Tibial nerve (tissue), 4 donors: ENCODE results near the gene TSTD2. TPM values are rescaled to one million over a fixed set of nuclear protein-coding genes. Genes with fewer than 3 reads are reported as not detected.

Experiments
- DNase-seq, 2 donors: peaks; one replicate each; pipeline ENCODE4 v3.0.0-alpha.2; 2019; ENCODE audit warnings: low spot score in 2 of 2
- H3K27ac ChIP-seq, 4 donors: fragments of 200-600 bp; sonication (generic) in 3 of 4; one replicate each; pipeline ENCODE4 v1.5.1; 2017 to 2019; ENCODE audit warnings: mild to moderate bottlenecking in 1 of 4
- H3K27me3 ChIP-seq, 2 donors: fragments of 200-600 bp; sonication (generic) in 1 of 2; one replicate each; pipeline versions ENCODE4 v1.5.1 to v1.6.0; 2017 to 2019
- H3K36me3 ChIP-seq, 3 donors: fragments of 200-600 bp; sonication (generic); one replicate each; pipeline ENCODE4 v1.5.1; 2018 to 2019
- H3K4me1 ChIP-seq, 4 donors: fragments of 200-600 bp; sonication (generic) in 3 of 4; one replicate each; pipeline ENCODE4 v1.5.1; 2017 to 2019
- H3K4me3 ChIP-seq, 4 donors: fragments of 200-600 bp; sonication (generic) in 3 of 4; one replicate each; pipeline ENCODE4 v1.5.1; 2017 to 2019; ENCODE audit warnings: mild to moderate bottlenecking in 1 of 4, moderate library complexity in 1 of 4
- H3K9me3 ChIP-seq, 4 donors: fragments of 200-600 bp; sonication (generic) in 3 of 4; one replicate each; pipeline ENCODE4 v1.5.1; 2017 to 2019
- CTCF ChIP-seq, 5 experiments: fragments of 200-600 bp in 3 of 5; fragments of 450-650 bp in 2 of 5; sonication (generic) in 3 of 5; IDR thresholded peaks; one replicate each; pipeline ENCODE4 v1.5.1; 2016 to 2019; ENCODE audit warnings: antibody characterized with exemption in 5 of 5, mild to moderate bottlenecking in 3 of 5, moderate library complexity in 2 of 5
- EP300 ChIP-seq, 2 donors: sonication (generic); formaldehyde crosslinking; IDR thresholded peaks; one replicate each; pipeline ENCODE4 v1.6.1; 2017; ENCODE audit warnings: antibody characterized with exemption in 2 of 2, mild to moderate bottlenecking in 1 of 2
- POLR2A ChIP-seq, 2 donors: fragments of 450-650 bp; IDR thresholded peaks; one replicate each; pipeline ENCODE4 v1.6.1; 2017; ENCODE audit warnings: antibody characterized with exemption in 2 of 2, mild to moderate bottlenecking in 2 of 2, moderate library complexity in 2 of 2
- WGBS, 2 donors: methylation state at CpG; one replicate each; pipeline ENCODE4 v1.1.5; 2018; 5-methylcytosine and 5-hydroxymethylcytosine counted together
- total RNA-seq, 4 donors: library from RNA; depleted of rRNA; stranded (reverse); fragments of >200 nt; gene quantifications; one replicate each; pipeline ENCODE4 v1.1.0, GENCODE V29; 2016

The TSTD2 gene
- total RNA-seq, 4 donors from 2014 or later, result 14.0 to 54.1 (median 23.6) TPM

GRCh38 chr9:97617939-97618416, 15.2 kb downstream of the TSTD2 start:
- TF ChIP-seq EP300 (IDR thresholded peaks at IDR 0.05), result no peak
- TF ChIP-seq POLR2A (IDR thresholded peaks at IDR 0.05), result no peak
- TF ChIP-seq CTCF (IDR thresholded peaks at IDR 0.05), result no peak
- H3K36me3 ChIP-seq, result peaks cover 0 to 68% (median 0%) of the 10 kb centered on the region in 3 donors
- H3K4me3 ChIP-seq, result no peak overlapping the region
- H3K27me3 ChIP-seq, result no peaks in the 10 kb centered on the region
- no peaks in the 10 kb centered on the region for H3K9me3 ChIP-seq
- no peak overlapping the region for H3K27ac ChIP-seq
- no peak for DNase-seq
- H3K4me1 ChIP-seq, result peaks cover 0 to 6% (median 0%) of the 10 kb centered on the region in 4 donors
- 92 to 94% methylated on average over 1 of the region's 1 CpG for WGBS, 2 donors

- DNase-seq, result peak; percentile 51 to 88
- Histone ChIP-seq H3K9me3 (no peaks in the 10 kb centered on the region), H3K36me3 (peaks cover 0 to 70% (median 10%) of the 10 kb centered on the region in 3 donors), H3K4me1 (peaks cover 0 to 6% (median 0%) of the 10 kb centered on the region in 4 donors), H3K27me3 (no peaks in the 10 kb centered on the region), H3K27ac (no peak overlapping the region), H3K4me3 (no peak overlapping the region)
- TF ChIP-seq POLR2A (IDR thresholded peaks at IDR 0.05), result no peak
- TF ChIP-seq CTCF (IDR thresholded peaks at IDR 0.05), result peak; percentile 70 to 88 (median 78)
- TF ChIP-seq EP300 (IDR thresholded peaks at IDR 0.05), result peak in 1 of 2 donors; percentile 62
Measured at GRCh38 chr9:97615439-97616072, 17.6 kb downstream of the TSTD2 start.

GRCh38 chr9:97604901-97605645, 28.1 kb downstream of the TSTD2 start:
- 90 to 91% methylated on average over 17 of the region's 17 CpGs for WGBS, 2 donors
- no peak for DNase-seq
- Histone ChIP-seq H3K4me1 (no peaks in the 10 kb centered on the region), H3K4me3 (no peak overlapping the region), H3K27ac (no peak overlapping the region), H3K9me3 (no peaks in the 10 kb centered on the region), H3K27me3 (no peaks in the 10 kb centered on the region), H3K36me3 (peaks cover 0 to 89% (median 7%) of the 10 kb centered on the region in 3 donors)
- TF ChIP-seq EP300 (IDR thresholded peaks at IDR 0.05) (no peak), CTCF (IDR thresholded peaks at IDR 0.05) (no peak), POLR2A (IDR thresholded peaks at IDR 0.05) (no peak)

- TF ChIP-seq POLR2A (IDR thresholded peaks at IDR 0.05), result no peak
- TF ChIP-seq CTCF (IDR thresholded peaks at IDR 0.05), result no peak
- no peak for TF ChIP-seq EP300 (IDR thresholded peaks at IDR 0.05)
- H3K9me3 ChIP-seq, result no peaks in the 10 kb centered on the region
- WGBS, 2 donors, result 73 to 83% methylated on average over 10 of the region's 10 CpGs
- H3K4me1 ChIP-seq, result peaks cover 0 to 14% (median 2%) of the 10 kb centered on the region in 4 donors
- DNase-seq, result no peak
- H3K27ac ChIP-seq, result no peak overlapping the region
- peaks cover 0 to 87% (median 7%) of the 10 kb centered on the region in 3 donors for H3K36me3 ChIP-seq
- no peak overlapping the region for H3K4me3 ChIP-seq
- H3K27me3 ChIP-seq, result no peaks in the 10 kb centered on the region
Measured at GRCh38 chr9:97602430-97602829, 30.7 kb downstream of the TSTD2 start.
